H1 (cell line): ENCODE results near the gene IDUA.

Experiments used
- EP300 ChIP-seq, 2 experiments: IDR thresholded peaks; 1 replicate in 1 of 2; 2 replicates in 1 of 2; pipeline ENCODE4 v1.6.1; 2011 to 2012; ENCODE audit warnings: low read depth in 2 of 2, low read length in 2 of 2, mild to moderate bottlenecking in 2 of 2, borderline replicate concordance in 1 of 2, inconsistent platforms in 1 of 2, moderate library complexity in 1 of 2
- EZH2 ChIP-seq: fragments of 200-600 bp; sonication (generic); IDR thresholded peaks from 2 replicates; pipeline ENCODE4 v1.7.1; 2012; ENCODE audit warnings: low read depth, mild to moderate bottlenecking, moderate library complexity, low read length, inconsistent platforms; ENCODE audit not compliant: severe bottlenecking
- POLR2A ChIP-seq, 2 experiments: IDR thresholded peaks; 1 replicate in 1 of 2; 2 replicates in 1 of 2; pipeline ENCODE4 v1.6.1; 2011; ENCODE audit warnings: low read depth in 2 of 2, low read length in 2 of 2, mild to moderate bottlenecking in 2 of 2; ENCODE audit errors: control extremely low read depth in 1 of 2
- SRF ChIP-seq: IDR thresholded peaks from 2 replicates; pipeline ENCODE4 v1.6.1; 2011; ENCODE audit warnings: mild to moderate bottlenecking, low read depth, low read length, moderate library complexity
- TAF1 ChIP-seq: IDR thresholded peaks from 2 replicates; pipeline ENCODE4 v1.6.1; 2011; ENCODE audit warnings: mild to moderate bottlenecking, low read depth, low read length
- TF ChIP-seq, protein P1 (sequence below), 3 experiments: IDR thresholded peaks; 1 replicate in 2 of 3; 2 replicates in 1 of 3; pipeline versions ENCODE4 v1.5.1 to v1.6.1; 2011; ENCODE audit warnings: low read length in 3 of 3, mild to moderate bottlenecking in 3 of 3, inconsistent platforms in 2 of 3, low read depth in 1 of 3, moderate library complexity in 1 of 3; ENCODE audit not compliant: insufficient read depth in 1 of 3; ENCODE audit errors: control extremely low read depth in 1 of 3

DNA sequence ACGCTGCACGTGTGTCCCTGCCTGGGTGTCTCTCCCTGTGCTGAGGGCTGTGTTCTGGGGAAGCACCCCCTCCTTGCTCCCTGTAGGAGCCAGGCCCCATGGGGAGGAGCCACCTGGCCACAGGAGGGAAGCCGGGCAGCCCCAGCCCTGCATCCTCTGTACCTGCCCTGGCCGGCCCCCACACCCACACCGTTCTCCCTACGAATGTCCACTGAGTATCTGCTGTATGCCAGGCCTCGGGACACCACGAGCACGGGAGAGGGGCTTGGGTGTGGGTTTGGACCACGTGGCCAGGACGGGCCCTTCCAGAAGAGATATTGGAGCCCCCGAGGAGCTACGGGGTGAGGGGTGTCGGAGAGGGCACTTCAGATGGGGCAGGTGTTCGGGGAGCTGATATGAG is 30.9 kb downstream of the IDUA start:
- TF ChIP-seq POLR2A (IDR thresholded peaks at IDR 0.05; ENCODE audit: control extremely low read depth in 1 of 2, low read depth in 2 of 2, low read length in 2 of 2) (no peak), EP300 (IDR thresholded peaks at IDR 0.05; ENCODE audit: borderline replicate concordance in 1 of 2, low read depth in 2 of 2, low read length in 2 of 2) (no peak), TAF1 (no peak), EZH2 (no peak), SRF (no peak)
- TF ChIP-seq, protein P1, sequence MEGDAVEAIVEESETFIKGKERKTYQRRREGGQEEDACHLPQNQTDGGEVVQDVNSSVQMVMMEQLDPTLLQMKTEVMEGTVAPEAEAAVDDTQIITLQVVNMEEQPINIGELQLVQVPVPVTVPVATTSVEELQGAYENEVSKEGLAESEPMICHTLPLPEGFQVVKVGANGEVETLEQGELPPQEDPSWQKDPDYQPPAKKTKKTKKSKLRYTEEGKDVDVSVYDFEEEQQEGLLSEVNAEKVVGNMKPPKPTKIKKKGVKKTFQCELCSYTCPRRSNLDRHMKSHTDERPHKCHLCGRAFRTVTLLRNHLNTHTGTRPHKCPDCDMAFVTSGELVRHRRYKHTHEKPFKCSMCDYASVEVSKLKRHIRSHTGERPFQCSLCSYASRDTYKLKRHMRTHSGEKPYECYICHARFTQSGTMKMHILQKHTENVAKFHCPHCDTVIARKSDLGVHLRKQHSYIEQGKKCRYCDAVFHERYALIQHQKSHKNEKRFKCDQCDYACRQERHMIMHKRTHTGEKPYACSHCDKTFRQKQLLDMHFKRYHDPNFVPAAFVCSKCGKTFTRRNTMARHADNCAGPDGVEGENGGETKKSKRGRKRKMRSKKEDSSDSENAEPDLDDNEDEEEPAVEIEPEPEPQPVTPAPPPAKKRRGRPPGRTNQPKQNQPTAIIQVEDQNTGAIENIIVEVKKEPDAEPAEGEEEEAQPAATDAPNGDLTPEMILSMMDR (IDR thresholded peaks at IDR 0.05; ENCODE audit: control extremely low read depth in 1 of 3, insufficient read depth in 1 of 3, low read depth in 1 of 3, low read length in 3 of 3) = no peak
